Mesendoderm (in vitro differentiated cells): ENCODE data around the gene RECK.

ENCODE experiments used
- DNase-seq: peaks from one replicate; pipeline ENCODE4 v3.0.0; 2013
- H2AK5ac ChIP-seq: 2 replicates; pipeline ENCODE4 v1.6.1; 2013; ENCODE audit warnings: low read length, inconsistent platforms
- H2BK120ac ChIP-seq: 2 replicates; pipeline ENCODE4 v1.6.1; 2013; ENCODE audit warnings: low read depth, mild to moderate bottlenecking, low read length, moderate library complexity, mixed read lengths
- H2BK15ac ChIP-seq: replicated peaks from 2 replicates; pipeline ENCODE4 v1.6.1; 2013; ENCODE audit warnings: low read depth, mild to moderate bottlenecking, moderate library complexity
- H2BK5ac ChIP-seq: 2 replicates; pipeline ENCODE4 v1.6.1; 2013; ENCODE audit warnings: low read length, inconsistent platforms
- H3K18ac ChIP-seq: 2 replicates; pipeline ENCODE4 v1.6.1; 2013; ENCODE audit warnings: mild to moderate bottlenecking, low read length, mixed read lengths
- H3K23ac ChIP-seq: one replicate; pipeline ENCODE4 v1.6.1; 2013; ENCODE audit warnings: low read length
- H3K27ac ChIP-seq: 2 replicates; pipeline ENCODE4 v1.5.1; 2013; ENCODE audit warnings: low read depth, mild to moderate bottlenecking, inconsistent platforms, low read length, moderate library complexity
- H3K27me3 ChIP-seq: 2 replicates; pipeline ENCODE4 v1.6.1; 2013; ENCODE audit warnings: low read length, control low read depth, mild to moderate bottlenecking, inconsistent platforms; ENCODE audit not compliant: insufficient read depth, poor library complexity
- H3K36me3 ChIP-seq: 2 replicates; pipeline ENCODE4 v1.6.1; 2013; ENCODE audit warnings: low read length, inconsistent platforms; ENCODE audit not compliant: control insufficient read depth, insufficient read depth
- H3K4ac ChIP-seq: one replicate; pipeline ENCODE4 v1.6.1; 2013; ENCODE audit warnings: low read depth, mild to moderate bottlenecking, low read length, moderate library complexity
- H3K4me1 ChIP-seq: 2 replicates; pipeline ENCODE4 v1.6.1; 2013; ENCODE audit warnings: low read depth, low read length, inconsistent platforms; ENCODE audit not compliant: control insufficient read depth
- H3K4me2 ChIP-seq: 2 replicates; pipeline ENCODE4 v1.6.1; 2013; ENCODE audit warnings: low read length
- H3K4me3 ChIP-seq: 2 replicates; pipeline ENCODE4 v1.5.1; 2013; ENCODE audit warnings: mild to moderate bottlenecking, low read length
- H3K56ac ChIP-seq: one replicate; pipeline ENCODE4 v1.6.1; 2013; ENCODE audit warnings: low read length
- H3K79me1 ChIP-seq: 2 replicates; pipeline ENCODE4 v1.6.1; 2013; ENCODE audit warnings: low read length, inconsistent platforms
- H3K79me2 ChIP-seq: 2 replicates; pipeline ENCODE4 v1.6.1; 2013; ENCODE audit warnings: mild to moderate bottlenecking, low read length; ENCODE audit not compliant: control insufficient read depth, insufficient read depth
- H3K9ac ChIP-seq: 2 replicates; pipeline ENCODE4 v1.6.1; 2013; ENCODE audit warnings: low read length, inconsistent platforms
- H4K5ac ChIP-seq: one replicate; pipeline ENCODE4 v1.6.1; 2013; ENCODE audit warnings: low read length
- H4K8ac ChIP-seq: one replicate; pipeline ENCODE4 v1.6.1; 2013; ENCODE audit warnings: low read depth, mild to moderate bottlenecking, control low read depth, low read length, moderate library complexity
- WGBS: extraction: QIAGEN DNeasy Blood & Tissue Kit; methylation state at CpG from one replicate; pipeline ENCODE4 v1.1.7; 2013; ENCODE audit warnings: low lambda C conversion rate, missing lambda C conversion rate; ENCODE audit not compliant: insufficient coverage; ENCODE audit errors: extremely low coverage; 5-methylcytosine and 5-hydroxymethylcytosine counted together

Gene RECK

DNA sequence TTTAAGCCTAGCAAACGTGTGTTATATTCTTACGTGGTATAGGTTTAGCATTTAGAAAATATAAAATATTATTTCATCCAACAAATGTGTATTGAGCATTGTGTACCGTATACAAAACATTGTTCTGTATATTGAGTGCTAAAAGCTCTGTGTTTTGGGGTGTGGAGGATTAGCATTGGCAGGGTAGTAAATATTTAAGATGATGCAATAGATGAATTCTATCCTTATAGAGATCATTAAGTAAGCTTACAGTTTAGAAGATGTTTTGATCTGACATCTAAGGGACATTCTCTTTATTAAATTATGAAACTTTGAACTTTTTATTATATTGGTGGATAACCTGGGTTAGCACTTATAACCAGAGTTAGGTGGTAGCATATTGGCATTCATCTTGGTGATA, 51.3 kb downstream of the RECK start:
- Histone ChIP-seq H3K36me3 (no peaks in the 10 kb centered on the region), H4K5ac (no peak overlapping the region), H3K27me3 (no peaks in the 10 kb centered on the region), H3K4ac (no peak overlapping the region), H2BK120ac (no peak overlapping the region), H3K23ac (no peak overlapping the region), H3K18ac (no peak overlapping the region), H4K8ac (no peak overlapping the region), H3K9ac (no peak overlapping the region), H3K56ac (no peak overlapping the region), H2BK15ac (no peak overlapping the region), H3K4me2 (no peak overlapping the region), H3K27ac (no peak overlapping the region), H3K79me2 (no peaks in the 10 kb centered on the region), H3K4me3 (no peak overlapping the region), H3K4me1 (peaks cover 3% of the 10 kb centered on the region), H2BK5ac (no peak overlapping the region), H2AK5ac (no peak overlapping the region), H3K79me1 (no peaks in the 10 kb centered on the region)
- DNase-seq: no peak
- no CpG with 5 or more reads among the region's 3 CpGs for WGBS

DNA sequence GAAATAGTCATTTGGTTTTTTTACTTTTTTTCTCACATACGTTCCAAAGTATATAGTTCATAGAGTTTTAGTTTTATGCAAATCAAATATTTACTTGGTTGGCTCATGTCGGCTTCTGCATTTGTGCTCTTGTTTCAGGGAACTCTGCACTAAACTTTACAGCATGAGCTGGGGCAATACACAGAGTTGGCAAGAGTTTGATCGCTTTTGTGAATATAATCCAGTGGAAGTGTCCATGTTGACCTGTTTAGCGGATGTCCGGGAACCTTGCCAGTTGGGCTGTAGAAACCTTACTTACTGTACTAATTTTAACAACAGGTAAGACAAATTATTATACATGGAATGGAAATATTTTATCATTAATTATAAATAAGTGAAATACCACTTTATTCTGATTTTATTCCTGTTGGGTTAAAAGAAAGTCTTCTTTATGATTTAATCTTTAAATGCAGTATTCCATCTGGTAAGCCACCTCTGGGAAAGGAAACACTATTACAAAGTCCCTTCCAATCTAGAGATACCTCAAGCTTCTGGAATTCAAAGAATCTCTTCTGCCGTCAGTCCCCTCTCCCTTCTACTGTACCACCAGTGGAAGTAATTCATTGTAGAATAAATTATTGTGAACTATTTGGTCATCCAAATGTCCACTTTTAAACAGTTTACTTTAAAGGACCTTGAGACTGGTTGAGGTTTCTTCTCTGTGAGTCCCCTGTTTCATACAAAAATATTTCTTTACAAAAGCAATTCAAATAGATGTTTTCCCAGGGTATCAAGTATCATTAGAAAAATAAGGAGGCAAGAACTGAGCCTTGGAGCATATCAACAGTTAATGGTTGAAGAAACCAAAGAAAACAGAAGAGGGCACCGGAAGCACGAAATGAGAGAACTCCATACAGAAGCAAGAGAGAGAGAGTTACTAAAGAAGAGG, 54.6 kb downstream of the RECK start:
- WGBS: no CpG with 5 or more reads among the region's 8 CpGs

DNA sequence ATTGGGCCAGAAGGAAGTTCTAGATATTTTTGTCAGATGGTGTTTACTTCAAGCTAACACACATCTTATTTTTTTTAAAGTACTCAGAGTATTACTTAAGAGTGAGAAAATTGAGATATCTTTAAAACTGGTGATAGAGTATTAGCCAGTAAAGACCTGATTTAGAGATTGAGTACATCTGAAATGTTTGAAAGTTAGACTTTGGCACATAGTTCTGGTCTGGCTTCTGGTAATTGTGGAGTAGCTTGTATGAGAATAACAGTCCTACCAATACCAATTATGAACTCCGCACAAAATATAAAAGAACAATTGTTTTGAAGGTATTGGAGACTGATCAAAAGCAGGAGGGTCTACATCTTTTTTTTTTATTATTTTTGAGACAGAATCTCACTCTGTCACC, 55.3 kb downstream of the RECK start:
- Histone ChIP-seq H3K9ac (no peak overlapping the region), H3K23ac (no peak overlapping the region)

More for the DNA sequence above, 54.6 kb downstream of the RECK start:
- Histone ChIP-seq H2BK15ac (no peak overlapping the region), H3K27me3 (no peaks in the 10 kb centered on the region), H4K8ac (no peak overlapping the region), H3K23ac (no peak overlapping the region), H3K9ac (no peak overlapping the region), H4K5ac (no peak overlapping the region), H3K18ac (no peak overlapping the region), H2AK5ac (no peak overlapping the region), H3K4me3 (no peak overlapping the region), H3K27ac (no peak overlapping the region), H3K4ac (no peak overlapping the region), H2BK5ac (no peak overlapping the region), H3K36me3 (no peaks in the 10 kb centered on the region), H3K56ac (peak overlapping the region; percentile 12), H3K4me1 (peaks cover 3% of the 10 kb centered on the region), H2BK120ac (no peak overlapping the region), H3K79me1 (no peaks in the 10 kb centered on the region), H3K79me2 (no peaks in the 10 kb centered on the region), H3K4me2 (no peak overlapping the region)
- DNase-seq: peak; percentile 85

DNA sequence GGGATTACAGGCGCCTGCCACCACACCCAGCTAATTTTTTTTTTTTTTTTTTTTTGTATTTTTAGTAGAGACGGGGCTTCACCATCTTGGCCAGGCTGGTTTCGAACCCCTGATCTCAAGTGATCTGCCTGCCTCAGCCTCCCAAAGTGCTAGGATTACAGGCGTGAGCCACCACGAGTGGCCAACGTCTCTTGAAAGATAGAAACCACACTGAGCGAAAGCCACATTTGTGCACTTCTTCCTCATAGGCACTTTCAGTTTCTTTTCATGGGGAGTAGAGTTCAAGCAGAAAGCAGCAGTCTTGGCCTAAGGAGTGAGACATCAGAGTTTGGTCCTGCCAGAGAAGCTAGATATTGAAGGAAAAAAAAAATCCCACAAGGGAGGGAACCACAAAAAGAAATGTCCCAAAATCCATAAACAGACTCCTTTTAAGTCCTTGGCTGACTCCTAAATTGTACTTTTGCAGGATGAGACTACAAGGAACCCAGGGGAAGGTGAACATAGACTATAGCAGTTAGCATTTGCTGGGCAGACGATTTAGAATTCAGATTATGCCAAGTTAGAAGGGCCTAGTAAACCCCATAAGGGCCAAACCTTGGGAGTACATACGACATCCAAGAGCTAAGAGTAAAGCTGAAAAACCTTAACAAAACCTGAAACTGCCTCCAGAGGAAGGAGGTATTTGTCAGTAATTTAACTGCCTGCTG, 55.9 kb downstream of the RECK start:
- H3K79me1 ChIP-seq: no peaks in the 10 kb centered on the region
- H3K36me3 ChIP-seq: no peaks in the 10 kb centered on the region
- peak; percentile 36 for DNase-seq
- no peaks in the 10 kb centered on the region for H3K27me3 ChIP-seq
- peaks cover 3% of the 10 kb centered on the region for H3K4me1 ChIP-seq
- H3K18ac ChIP-seq: peak overlapping the region; percentile 12
- no peak overlapping the region for H2BK15ac ChIP-seq
- H3K4ac ChIP-seq: peak overlapping the region; percentile 91
- H3K79me2 ChIP-seq: no peaks in the 10 kb centered on the region
- no peak overlapping the region for H2BK5ac ChIP-seq
- H3K4me3 ChIP-seq: no peak overlapping the region
- no peak overlapping the region for H2AK5ac ChIP-seq
- H3K23ac ChIP-seq: no peak overlapping the region
- H3K27ac ChIP-seq: peak overlapping the region; percentile 20
- peak overlapping the region; percentile 61 for H2BK120ac ChIP-seq
- H3K4me2 ChIP-seq: no peak overlapping the region
- peak overlapping the region; percentile 25 for H3K56ac ChIP-seq
- no peak overlapping the region for H4K8ac ChIP-seq
- H4K5ac ChIP-seq: no peak overlapping the region
- H3K9ac ChIP-seq: peak overlapping the region; percentile 29
- WGBS: no CpG with 5 or more reads among the region's 9 CpGs

More for the DNA sequence above, 55.3 kb downstream of the RECK start:
- Histone ChIP-seq H3K27ac (no peak overlapping the region), H3K79me1 (no peaks in the 10 kb centered on the region), H3K4me1 (peaks cover 3% of the 10 kb centered on the region), H3K4ac (no peak overlapping the region), H2BK15ac (no peak overlapping the region), H2BK5ac (no peak overlapping the region), H3K4me2 (no peak overlapping the region), H4K8ac (no peak overlapping the region), H2AK5ac (no peak overlapping the region), H3K18ac (no peak overlapping the region), H3K56ac (no peak overlapping the region), H4K5ac (no peak overlapping the region), H3K36me3 (no peaks in the 10 kb centered on the region), H3K27me3 (no peaks in the 10 kb centered on the region), H3K4me3 (no peak overlapping the region), H3K79me2 (no peaks in the 10 kb centered on the region), H2BK120ac (no peak overlapping the region)
- WGBS: no CpG with 5 or more reads among the region's 1 CpG
- no peak for DNase-seq

DNA sequence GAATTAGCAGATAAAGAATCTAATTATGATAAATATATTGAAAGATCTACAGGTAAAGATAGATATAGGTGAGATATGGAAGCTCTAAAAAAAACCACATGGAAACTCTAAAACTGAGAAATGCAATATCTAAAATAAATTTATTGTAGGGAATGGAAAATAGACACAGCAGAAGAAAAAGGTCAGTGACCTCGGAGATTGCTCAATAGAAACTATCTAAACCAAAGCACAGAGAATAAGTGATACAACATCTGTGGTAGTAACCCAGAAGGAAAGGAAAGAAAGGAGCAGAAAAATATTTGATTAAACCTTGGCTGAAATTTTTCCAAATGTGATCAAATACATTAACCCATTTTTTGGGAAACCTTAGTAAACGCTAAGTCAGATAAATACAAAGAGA, 56.7 kb downstream of the RECK start:
- H4K5ac ChIP-seq: no peak overlapping the region
- peaks cover 3% of the 10 kb centered on the region for H3K4me1 ChIP-seq
- H3K9ac ChIP-seq: no peak overlapping the region
- no peak overlapping the region for H3K4me3 ChIP-seq
- no peak overlapping the region for H3K4ac ChIP-seq
- H3K79me2 ChIP-seq: no peaks in the 10 kb centered on the region
- H2AK5ac ChIP-seq: no peak overlapping the region
- no peak overlapping the region for H4K8ac ChIP-seq
- no peak overlapping the region for H3K23ac ChIP-seq
- H2BK120ac ChIP-seq: no peak overlapping the region
- H3K18ac ChIP-seq: no peak overlapping the region
- no peak overlapping the region for H2BK15ac ChIP-seq
- H3K79me1 ChIP-seq: no peaks in the 10 kb centered on the region
- no peaks in the 10 kb centered on the region for H3K27me3 ChIP-seq
- no peaks in the 10 kb centered on the region for H3K36me3 ChIP-seq
- DNase-seq: no peak
- whole genome bisulfite sequencing: no CpG with 5 or more reads among the region's 2 CpGs
- H3K27ac ChIP-seq: no peak overlapping the region
- no peak overlapping the region for H3K56ac ChIP-seq
- H3K4me2 ChIP-seq: no peak overlapping the region
- H2BK5ac ChIP-seq: no peak overlapping the region
